ENCODE data around the gene OR2V2.

OR2V2 gene

DNA sequence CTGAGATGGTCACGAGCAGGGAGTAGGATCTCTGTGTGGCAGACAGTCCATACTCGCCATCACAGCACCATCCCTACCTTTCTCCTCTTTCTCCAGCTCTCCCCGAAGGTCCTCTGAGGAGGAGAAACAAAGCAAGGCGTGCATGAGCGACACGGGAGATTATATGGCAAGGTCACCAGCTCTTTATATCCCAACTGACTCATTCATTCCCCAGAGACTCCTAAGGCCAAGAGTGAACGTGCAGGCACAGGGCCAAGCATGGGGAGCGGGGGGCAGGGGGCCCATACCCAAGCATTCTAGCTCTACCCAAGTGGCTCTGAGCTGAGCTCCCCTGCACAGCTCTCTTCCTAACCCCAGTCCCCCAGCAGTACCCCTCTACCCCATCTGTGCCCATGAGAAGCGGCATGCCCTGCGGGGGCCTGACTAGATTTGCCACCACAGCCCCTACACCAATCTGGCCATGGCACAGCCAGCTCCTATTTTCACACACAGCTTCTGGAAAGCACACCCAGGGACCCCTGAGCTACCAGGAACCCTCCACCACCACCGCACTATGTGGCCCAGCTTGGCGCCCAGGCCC, 50.8 kb downstream of the OR2V2 start:
- H3K27me3 Mint-ChIP-seq (ENCODE audit: low read depth): peaks cover 47% of the 10 kb centered on the region
- no peaks in the 10 kb centered on the region for H3K36me3 Mint-ChIP-seq (ENCODE audit: low read depth)
- TF ChIP-seq CTCF (IDR thresholded peaks at IDR 0.05; ENCODE audit: unreplicated experiment in 3 of 3): no peak
- H3K4me3 Mint-ChIP-seq: no peak overlapping the region
- no peak overlapping the region for H3K27ac Mint-ChIP-seq
- no peaks in the 10 kb centered on the region for H3K9me3 Mint-ChIP-seq
- H3K4me1 Mint-ChIP-seq: no peaks in the 10 kb centered on the region

DNA sequence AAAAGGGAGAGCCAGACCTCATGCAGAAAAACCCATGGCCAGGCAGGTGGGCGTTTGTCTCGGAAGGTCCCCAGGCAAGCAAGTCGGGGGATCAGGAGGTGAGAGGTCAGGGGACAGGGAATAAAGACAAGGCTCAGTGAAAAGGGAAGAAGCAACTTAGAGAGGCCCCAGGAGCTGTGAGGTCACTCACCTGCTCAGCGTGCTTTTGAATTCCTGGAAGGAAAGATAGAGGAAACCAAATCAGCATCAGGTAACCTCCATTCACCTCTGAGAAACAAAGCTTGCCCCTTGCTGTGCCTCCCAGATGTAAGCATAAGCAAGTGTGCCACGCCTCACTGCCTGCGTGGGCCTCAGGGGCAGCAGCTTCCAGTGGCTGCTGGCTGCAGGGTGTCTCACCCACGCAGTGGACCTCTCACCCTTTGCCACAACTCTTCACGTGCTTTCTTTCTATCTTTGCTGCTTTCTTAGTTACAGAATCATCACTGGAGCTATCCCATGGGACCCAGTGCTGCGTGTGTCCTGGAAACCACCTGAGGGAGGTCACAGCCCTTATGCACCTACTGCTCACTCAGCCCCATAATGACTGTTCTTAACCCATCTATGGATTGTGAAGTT, 51.6 kb downstream of the OR2V2 start:
- Mint-ChIP-seq H3K27me3 (ENCODE audit: low read depth) (peaks cover 55% of the 10 kb centered on the region), H3K36me3 (ENCODE audit: low read depth) (no peaks in the 10 kb centered on the region), H3K9me3 (no peaks in the 10 kb centered on the region), H3K27ac (no peak overlapping the region), H3K4me1 (no peaks in the 10 kb centered on the region), H3K4me3 (peak overlapping the region in 1 of 3 experiments; percentile 5)
- no peak for TF ChIP-seq CTCF (IDR thresholded peaks at IDR 0.05; ENCODE audit: unreplicated experiment in 3 of 3)

DNA sequence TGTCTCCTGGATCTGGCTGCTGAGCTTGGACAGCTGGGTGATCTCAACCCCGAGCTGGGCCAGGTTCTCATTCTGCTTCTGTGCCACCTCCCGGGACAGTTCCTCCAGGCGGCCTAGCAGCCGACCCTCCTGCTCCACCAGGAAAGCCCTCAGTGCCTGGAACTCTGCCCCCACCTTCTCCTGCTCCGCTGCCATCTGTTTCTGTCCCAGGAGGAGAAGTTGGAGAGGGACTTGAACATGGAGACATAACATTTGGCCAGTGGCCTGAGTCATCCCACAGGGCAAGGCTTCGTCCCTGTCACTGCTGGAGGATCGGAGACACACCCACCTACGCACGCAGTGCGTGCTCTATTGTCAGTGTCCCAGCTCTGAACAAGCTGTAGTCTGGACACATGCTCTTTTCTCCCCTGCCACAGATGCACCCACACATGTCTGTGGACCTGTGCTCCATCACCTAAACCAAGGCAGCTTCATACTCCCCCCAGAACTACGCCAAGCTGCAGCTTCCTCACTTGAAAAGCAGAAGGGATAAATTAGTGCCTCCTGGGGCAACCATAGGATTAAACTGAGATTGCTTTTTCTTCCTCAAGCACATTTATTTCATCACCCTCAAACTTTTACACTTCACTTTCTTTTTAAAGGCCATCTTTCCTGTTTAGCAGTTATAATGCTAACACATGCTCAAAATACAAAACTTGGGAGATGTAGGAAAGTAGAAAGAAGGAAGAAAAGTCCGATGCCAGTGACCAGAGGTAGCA, 52.7 kb downstream of the OR2V2 start:
- Mint-ChIP-seq H3K4me1 (no peaks in the 10 kb centered on the region), H3K27ac (no peak overlapping the region), H3K36me3 (ENCODE audit: low read depth) (no peaks in the 10 kb centered on the region), H3K4me3 (peak overlapping the region in 1 of 3 experiments; percentile 19), H3K9me3 (no peaks in the 10 kb centered on the region), H3K27me3 (ENCODE audit: low read depth) (peaks cover 59% of the 10 kb centered on the region)
- TF ChIP-seq CTCF (IDR thresholded peaks at IDR 0.05; ENCODE audit: unreplicated experiment in 3 of 3): no peak

DNA sequence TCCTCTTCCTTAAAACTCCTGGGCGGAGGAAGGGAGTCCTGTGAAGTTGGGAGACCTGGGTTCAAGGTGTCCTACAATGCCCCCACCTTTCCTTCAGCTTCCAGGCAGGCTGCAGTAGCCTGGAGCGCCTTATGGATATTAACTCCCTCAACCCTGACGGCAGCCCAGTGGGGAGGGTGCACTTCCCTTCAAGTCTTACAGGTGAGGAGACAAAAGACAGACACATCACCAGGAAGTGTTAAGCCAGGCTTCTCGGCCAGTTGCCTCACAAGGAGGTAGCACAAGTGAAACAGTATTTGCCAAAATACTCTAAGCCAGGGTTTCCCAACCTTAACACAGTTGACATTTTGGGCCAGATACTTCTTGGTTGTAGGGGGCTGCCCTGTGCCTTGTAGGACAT, 53.4 kb downstream of the OR2V2 start:
- no peaks in the 10 kb centered on the region for H3K36me3 Mint-ChIP-seq (ENCODE audit: low read depth)
- no peak overlapping the region for H3K27ac Mint-ChIP-seq
- H3K4me3 Mint-ChIP-seq: no peak overlapping the region
- H3K27me3 Mint-ChIP-seq (ENCODE audit: low read depth): peaks cover 65% of the 10 kb centered on the region
- H3K9me3 Mint-ChIP-seq: no peaks in the 10 kb centered on the region
- TF ChIP-seq CTCF (IDR thresholded peaks at IDR 0.05; ENCODE audit: unreplicated experiment in 3 of 3): no peak
- H3K4me1 Mint-ChIP-seq: peaks cover 4% of the 10 kb centered on the region

DNA sequence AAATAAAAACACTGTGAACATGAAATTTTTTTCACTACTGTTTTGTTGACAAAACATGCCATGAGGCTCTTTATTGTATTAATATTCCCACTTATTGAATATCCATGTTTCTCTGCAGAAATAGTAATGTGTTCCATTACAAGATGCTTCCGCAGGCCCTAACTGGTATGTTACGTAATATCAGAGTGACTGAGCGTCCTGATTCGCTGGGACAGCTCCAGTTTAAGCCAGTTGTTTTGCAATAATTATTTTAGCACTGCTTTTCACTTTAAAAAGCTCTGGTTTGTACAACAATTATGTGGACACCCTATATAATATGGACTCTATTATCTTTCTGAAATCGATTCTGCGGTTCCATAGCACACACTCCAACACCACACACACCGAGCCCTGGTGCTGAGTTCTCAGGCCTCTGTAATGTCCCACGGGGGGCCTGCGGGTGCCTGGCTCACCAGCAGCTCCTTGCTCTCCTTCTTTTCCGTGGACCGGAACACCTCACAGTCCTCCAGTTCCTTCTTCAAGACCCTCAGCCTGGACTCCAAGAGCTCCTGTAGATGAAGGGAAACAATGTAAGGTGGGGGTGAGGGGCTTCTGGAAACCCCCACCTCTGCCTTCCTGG, 55.8 kb downstream of the OR2V2 start:
- no peaks in the 10 kb centered on the region for H3K36me3 Mint-ChIP-seq (ENCODE audit: low read depth)
- peaks cover 78% of the 10 kb centered on the region for H3K27me3 Mint-ChIP-seq (ENCODE audit: low read depth)
- peak overlapping the region; percentile 86 to 88 (median 87) for H3K4me3 Mint-ChIP-seq
- peaks cover 19% of the 10 kb centered on the region for H3K4me1 Mint-ChIP-seq
- H3K27ac Mint-ChIP-seq: no peak overlapping the region
- no peak for TF ChIP-seq CTCF (IDR thresholded peaks at IDR 0.05; ENCODE audit: unreplicated experiment in 3 of 3)
- H3K9me3 Mint-ChIP-seq: no peaks in the 10 kb centered on the region

All from nephron (organoid).